ENCODE measurements around the gene JMJD8. TPM values are rescaled to one million over a fixed set of nuclear protein-coding genes. Genes with fewer than 3 reads are reported as not detected.

JMJD8 gene
- total RNA-seq, 4 donors from 2014 or later, result 22.8 to 81.8 (median 41.0) TPM

GRCh38 chr16:652454-653305 lies 31.5 kb downstream of the JMJD8 start:
- Histone ChIP-seq H3K9me3 (no peaks in the 10 kb centered on the region), H3K27me3 (no peaks in the 10 kb centered on the region), H3K36me3 (no peaks in the 10 kb centered on the region), H3K4me1 (peaks cover 13 to 19% of the 10 kb centered on the region in 2 donors), H3K27ac (no peak overlapping the region), H3K4me3 (no peak overlapping the region)
- no peak for DNase-seq
- intact Hi-C loops (cut with DNase I; ENCODE audit: low total_unique reads), result no loop called here
- no peak for TF ChIP-seq CTCF (IDR thresholded peaks at IDR 0.05 in 4 of 5, conservative IDR thresholded peaks at IDR 0.05 in 1 of 5)
- no peak for TF ChIP-seq POLR2A (IDR thresholded peaks at IDR 0.05)
- in situ Hi-C loops (cut with MboI; ENCODE audit: low sequenced_read_pairs in 4 of 4), result no loop called here
- ATAC-seq, result no peak

GRCh38 chr16:651844-652243 lies 32.3 kb downstream of the JMJD8 start:
- Histone ChIP-seq H3K27ac (no peak overlapping the region), H3K4me3 (no peak overlapping the region), H3K4me1 (peaks cover 20 to 27% of the 10 kb centered on the region in 2 donors), H3K27me3 (no peaks in the 10 kb centered on the region), H3K9me3 (no peaks in the 10 kb centered on the region), H3K36me3 (no peaks in the 10 kb centered on the region)
- intact Hi-C loops (cut with DNase I; ENCODE audit: low total_unique reads) (no loop called here), in situ Hi-C loops (cut with MboI; ENCODE audit: low sequenced_read_pairs in 4 of 4) (no loop called here)
- ATAC-seq (no peak), DNase-seq (no peak)
- TF ChIP-seq CTCF (IDR thresholded peaks at IDR 0.05 in 4 of 5, conservative IDR thresholded peaks at IDR 0.05 in 1 of 5) (no peak), POLR2A (IDR thresholded peaks at IDR 0.05) (no peak)

GRCh38 chr16:649631-650030 lies 34.5 kb downstream of the JMJD8 start:
- Histone ChIP-seq H3K36me3 (no peaks in the 10 kb centered on the region), H3K4me1 (peaks cover 35 to 49% of the 10 kb centered on the region in 2 donors), H3K27ac (peak overlapping the region in 3 of 4 donors; percentile 87 to 97 (median 95)), H3K27me3 (no peaks in the 10 kb centered on the region), H3K4me3 (peak overlapping the region; percentile 61 to 78 (median 65)), H3K9me3 (no peaks in the 10 kb centered on the region)
- no peak for TF ChIP-seq CTCF (IDR thresholded peaks at IDR 0.05 in 4 of 5, conservative IDR thresholded peaks at IDR 0.05 in 1 of 5)
- no peak for TF ChIP-seq POLR2A (IDR thresholded peaks at IDR 0.05)
- no peak for ATAC-seq
- DNase-seq, result no peak
- intact Hi-C loops (cut with DNase I; ENCODE audit: low total_unique reads), result loop anchor here (1.0 to 10.0 kb wide), 2 partner anchors 11 to 415 kb away; partner anchors contain the start of gene FAM234A
- in situ Hi-C loops (cut with MboI; ENCODE audit: low sequenced_read_pairs in 4 of 4), result no loop called here

GRCh38 chr16:648781-649589 lies 35.1 kb downstream of the JMJD8 start, which contains the start of gene WDR90:
TSS of gene WDR90 (plus strand) at chr16:649365. CDS start at chr16:649417, 52 bp downstream.
- peak; percentile 84 to 88 for DNase-seq
- peaks cover 35 to 55% of the 10 kb centered on the region in 2 donors for H3K4me1 ChIP-seq

More at GRCh38 chr16:648781-649589, 35.1 kb downstream of the JMJD8 start, which contains the start of gene WDR90:
- H3K9me3 ChIP-seq, result no peaks in the 10 kb centered on the region
- in situ Hi-C loops (cut with MboI; ENCODE audit: low sequenced_read_pairs in 4 of 4) (no loop called here), intact Hi-C loops (cut with DNase I; ENCODE audit: low total_unique reads) (loop anchor here (1.0 to 10.0 kb wide), 2 partner anchors 11 to 414 kb away; partner anchors contain the start of gene FAM234A)
- peak; percentile 85 for ATAC-seq
- TF ChIP-seq POLR2A (IDR thresholded peaks at IDR 0.05) (peak; percentile 60 to 70), CTCF (IDR thresholded peaks at IDR 0.05 in 4 of 5, conservative IDR thresholded peaks at IDR 0.05 in 1 of 5) (no peak)
- H3K27me3 ChIP-seq, result no peaks in the 10 kb centered on the region
- H3K27ac ChIP-seq, result peak within 1 kb of the TSS; percentile 87 to 97 (median 96)
- no peaks in the 10 kb centered on the region for H3K36me3 ChIP-seq
- H3K4me3 ChIP-seq, result peak within 1 kb of the TSS; percentile 61 to 78 (median 65)
